HG02571 (cell line): ENCODE measurements around the gene GBF1.
A peak's percentile ranks its signal among the peaks of the same experiment; 100 is the strongest.

ENCODE experiments used
- ATAC-seq: cut with Tn5 transposase; IDR thresholded peaks from one replicate; pipeline ENCODE4 v1.9.1; 2021; ENCODE audit warnings: mild to moderate bottlenecking, moderate library complexity; ENCODE audit not compliant: unreplicated experiment

GBF1 gene

DNA sequence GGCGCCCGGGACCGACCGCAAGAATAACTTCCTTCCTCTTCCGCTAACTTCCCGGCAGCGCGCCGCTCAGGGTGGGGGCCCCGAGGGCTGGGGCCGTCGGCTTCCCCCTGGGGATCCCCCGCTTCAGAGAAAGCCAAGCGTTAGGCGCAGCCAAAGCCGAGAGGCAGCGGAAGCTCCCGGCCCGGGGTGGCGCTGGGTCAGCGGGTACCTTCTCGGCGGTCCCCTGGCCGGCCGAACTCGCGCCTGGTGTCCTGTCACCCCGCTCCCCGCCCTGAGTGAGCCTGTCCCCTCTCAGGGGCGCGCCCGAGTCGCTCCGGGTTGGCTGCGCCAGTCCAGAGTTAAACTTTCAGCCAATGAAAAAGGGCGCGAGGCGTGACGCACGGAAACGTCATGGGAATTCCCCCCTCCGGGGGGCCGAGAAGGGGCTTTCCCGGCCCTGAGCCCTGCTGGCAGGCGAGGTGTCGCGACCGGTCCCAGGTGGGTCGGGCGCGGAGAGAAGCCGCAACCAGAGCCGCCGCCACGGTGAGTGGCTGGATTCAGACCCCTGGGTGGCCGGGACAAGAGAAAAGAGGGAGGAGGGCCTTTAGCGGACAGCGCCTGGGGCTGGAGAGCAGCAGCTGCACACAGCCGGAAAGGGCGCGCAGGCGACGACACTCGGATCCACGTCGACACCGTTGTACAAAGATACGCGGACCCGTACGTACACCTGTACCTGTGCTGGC lies 148.9 kb downstream of the GBF1 start:
- ATAC-seq, result peak; percentile 74

DNA sequence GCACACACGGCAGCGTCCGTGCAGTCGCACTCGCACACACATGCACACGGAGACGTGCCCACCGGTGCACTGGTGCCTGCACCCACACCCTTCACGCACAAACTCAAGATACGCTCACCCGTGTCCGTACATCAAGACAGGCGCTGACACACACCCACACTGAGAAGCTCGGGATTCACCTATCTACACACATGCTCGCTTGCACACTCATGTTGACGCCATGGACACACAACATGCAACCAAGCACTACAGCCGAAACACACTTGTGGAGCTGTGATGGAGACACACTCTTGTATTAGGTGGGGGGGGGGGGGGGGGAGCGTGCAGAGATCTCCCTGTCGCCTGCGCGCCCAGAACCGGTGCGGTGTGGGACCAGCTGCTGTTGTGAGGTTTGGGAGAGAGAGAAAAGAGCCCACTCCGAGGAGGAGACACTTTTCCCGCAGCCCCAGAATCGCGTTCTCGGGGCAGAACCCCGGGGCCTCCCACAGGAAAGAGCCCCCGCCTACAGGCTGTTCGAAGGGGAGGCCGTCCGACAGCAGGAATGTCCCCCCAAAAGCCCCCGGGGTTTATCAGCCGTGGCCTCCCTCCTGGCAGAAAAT lies 149.6 kb downstream of the GBF1 start:
- ATAC-seq, result peak; percentile 2

- ATAC-seq, result peak; percentile 22
Observed at GRCh38 chr10:102395400-102396316, 150.3 kb downstream of the GBF1 start, which contains the start of gene NFKB2. NFKB2 (plus strand) TSS chr10:102395705; CDS start chr10:102395960, 255 bp downstream.

DNA sequence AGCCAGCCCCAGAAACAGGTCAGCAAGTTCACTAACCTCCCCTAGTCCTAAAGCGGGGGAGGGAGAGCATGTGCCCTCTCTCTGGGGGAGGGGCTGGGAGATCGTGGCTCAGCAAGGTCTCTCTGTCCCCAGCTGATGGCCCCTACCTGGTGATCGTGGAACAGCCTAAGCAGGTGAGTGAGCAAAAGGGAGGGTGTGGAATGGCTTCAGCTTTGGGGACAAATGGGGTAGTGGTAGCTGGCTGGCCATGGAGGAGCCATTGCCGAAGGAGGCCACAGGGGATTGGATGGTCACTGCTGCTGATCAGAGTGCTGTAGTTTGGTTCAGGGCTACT lies 151.0 kb downstream of the GBF1 start:
- ATAC-seq, result no peak

DNA sequence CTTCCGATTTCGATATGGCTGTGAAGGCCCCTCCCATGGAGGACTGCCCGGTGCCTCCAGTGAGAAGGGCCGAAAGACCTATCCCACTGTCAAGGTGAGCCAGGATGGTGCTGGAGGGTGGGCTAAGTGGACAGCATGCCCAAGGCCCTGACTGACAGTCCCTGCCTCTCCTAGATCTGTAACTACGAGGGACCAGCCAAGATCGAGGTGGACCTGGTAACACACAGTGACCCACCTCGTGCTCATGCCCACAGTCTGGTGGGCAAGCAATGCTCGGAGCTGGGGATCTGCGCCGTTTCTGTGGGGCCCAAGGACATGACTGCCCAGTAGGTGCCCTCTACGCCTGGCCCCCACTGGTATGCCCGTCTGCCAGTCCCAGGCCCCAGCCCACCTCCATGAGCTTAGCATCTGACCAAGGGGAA lies 151.4 kb downstream of the GBF1 start:
- no peak for ATAC-seq

DNA sequence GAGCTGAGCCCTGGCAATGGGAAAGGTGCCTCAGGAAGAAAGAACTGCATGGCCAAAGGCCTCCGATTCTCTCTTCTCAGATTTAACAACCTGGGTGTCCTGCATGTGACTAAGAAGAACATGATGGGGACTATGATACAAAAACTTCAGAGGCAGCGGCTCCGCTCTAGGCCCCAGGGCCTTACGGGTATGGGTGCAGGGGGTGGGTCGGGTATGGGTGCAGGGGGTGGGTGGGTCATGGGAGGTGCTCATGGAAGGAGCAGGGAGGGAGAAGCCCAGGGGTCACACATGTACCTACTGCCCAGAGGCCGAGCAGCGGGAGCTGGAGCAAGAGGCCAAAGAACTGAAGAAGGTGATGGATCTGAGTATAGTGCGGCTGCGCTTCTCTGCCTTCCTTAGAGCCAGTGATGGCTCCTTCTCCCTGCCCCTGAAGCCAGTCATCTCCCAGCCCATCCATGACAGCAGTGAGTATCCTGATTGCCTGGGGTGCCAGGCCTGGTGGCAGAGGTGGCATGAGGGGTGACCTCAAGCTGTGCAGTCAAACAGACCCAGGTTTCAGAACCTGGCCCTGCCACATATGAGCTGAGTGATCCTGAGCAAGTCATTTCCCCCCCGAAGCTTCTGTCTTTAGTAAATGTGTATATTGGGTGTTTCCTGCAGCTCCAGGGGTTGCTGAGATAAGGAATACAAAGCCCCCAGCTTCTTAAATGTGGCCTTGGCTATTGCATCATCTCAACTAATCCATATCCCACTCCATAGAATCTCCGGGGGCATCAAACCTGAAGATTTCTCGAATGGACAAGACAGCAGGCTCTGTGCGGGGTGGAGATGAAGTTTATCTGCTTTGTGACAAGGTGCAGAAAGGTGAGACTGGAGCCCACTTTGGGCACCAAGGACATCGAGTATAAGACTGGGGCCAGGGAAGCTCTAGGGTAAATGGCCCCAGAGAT lies 152.2 kb downstream of the GBF1 start:
- ATAC-seq, result no peak

GRCh38 chr10:102398172-102399020 lies 153.1 kb downstream of the GBF1 start:
- ATAC-seq, result no peak

DNA sequence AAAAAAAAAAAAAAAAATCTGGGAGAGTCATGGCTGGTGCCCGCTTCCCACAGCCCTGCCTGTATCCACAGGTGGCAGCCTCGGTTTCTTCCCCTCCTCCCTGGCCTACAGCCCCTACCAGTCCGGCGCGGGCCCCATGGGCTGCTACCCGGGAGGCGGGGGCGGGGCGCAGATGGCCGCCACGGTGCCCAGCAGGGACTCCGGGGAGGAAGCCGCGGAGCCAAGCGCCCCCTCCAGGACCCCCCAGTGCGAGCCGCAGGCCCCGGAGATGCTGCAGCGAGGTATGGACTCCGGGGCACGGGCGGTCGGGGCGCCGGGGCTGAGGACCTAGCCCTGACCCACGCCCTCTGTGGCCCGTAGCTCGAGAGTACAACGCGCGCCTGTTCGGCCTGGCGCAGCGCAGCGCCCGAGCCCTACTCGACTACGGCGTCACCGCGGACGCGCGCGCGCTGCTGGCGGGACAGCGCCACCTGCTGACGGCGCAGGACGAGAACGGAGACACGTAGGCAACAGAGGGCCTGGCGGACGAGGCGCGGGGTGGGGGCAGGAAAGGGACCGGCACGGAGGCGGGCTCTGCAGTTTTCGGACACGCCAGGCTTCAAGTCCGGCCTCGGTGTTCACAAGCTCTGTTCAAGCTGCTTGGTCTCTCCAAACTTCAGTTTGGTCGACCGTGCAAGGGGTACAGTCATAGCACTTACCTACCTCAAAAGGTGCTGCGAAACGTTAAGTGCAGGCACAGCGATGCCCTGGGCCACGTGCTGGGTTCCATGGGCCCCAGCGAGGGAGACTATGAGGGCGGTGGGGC lies 154.1 kb downstream of the GBF1 start:
- no peak for ATAC-seq

DNA sequence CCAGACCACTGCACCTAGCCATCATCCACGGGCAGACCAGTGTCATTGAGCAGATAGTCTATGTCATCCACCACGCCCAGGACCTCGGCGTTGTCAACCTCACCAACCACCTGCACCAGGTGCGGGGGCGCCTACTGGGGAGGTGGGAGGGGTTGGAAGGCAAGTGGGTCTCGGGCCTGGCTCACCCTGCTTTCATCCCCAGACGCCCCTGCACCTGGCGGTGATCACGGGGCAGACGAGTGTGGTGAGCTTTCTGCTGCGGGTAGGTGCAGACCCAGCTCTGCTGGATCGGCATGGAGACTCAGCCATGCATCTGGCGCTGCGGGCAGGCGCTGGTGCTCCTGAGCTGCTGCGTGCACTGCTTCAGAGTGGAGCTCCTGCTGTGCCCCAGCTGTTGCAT lies 154.7 kb downstream of the GBF1 start:
- no peak for ATAC-seq

DNA sequence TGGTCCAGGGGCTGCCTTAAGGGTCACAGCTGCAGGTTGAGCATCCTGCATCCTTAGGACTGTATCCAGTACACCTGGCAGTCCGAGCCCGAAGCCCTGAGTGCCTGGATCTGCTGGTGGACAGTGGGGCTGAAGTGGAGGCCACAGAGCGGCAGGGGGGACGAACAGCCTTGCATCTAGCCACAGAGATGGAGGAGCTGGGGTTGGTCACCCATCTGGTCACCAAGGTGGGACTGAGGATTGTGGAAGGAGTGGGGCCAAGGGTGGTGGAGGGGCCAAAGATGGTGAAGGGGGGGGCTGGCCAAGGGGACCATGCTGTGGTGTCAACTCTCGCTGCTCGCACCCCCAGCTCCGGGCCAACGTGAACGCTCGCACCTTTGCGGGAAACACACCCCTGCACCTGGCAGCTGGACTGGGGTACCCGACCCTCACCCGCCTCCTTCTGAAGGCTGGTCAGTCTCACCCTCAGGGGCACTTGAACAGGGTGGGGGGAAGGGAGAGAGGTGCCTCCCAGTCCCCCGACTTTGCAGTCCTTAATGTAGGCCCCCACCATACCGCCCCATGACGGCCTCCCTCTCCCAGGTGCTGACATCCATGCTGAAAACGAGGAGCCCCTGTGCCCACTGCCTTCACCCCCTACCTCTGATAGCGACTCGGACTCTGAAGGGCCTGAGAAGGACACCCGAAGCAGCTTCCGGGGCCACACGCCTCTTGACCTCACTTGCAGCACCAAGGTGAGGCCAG lies 155.4 kb downstream of the GBF1 start:
- no peak for ATAC-seq

DNA sequence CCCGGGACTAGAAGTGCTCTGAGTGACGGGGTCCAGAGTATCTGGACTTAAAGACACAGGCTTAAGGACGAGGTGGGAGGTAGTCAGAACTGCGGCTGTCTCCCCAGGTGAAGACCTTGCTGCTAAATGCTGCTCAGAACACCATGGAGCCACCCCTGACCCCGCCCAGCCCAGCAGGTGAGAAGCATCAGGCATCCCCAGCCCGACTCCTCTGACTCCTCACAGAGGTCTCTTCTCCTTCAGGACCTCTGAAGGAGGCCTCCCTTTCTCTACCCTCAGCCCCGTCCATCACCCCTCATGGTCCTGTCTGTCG lies 156.0 kb downstream of the GBF1 start:
- no peak for ATAC-seq

DNA sequence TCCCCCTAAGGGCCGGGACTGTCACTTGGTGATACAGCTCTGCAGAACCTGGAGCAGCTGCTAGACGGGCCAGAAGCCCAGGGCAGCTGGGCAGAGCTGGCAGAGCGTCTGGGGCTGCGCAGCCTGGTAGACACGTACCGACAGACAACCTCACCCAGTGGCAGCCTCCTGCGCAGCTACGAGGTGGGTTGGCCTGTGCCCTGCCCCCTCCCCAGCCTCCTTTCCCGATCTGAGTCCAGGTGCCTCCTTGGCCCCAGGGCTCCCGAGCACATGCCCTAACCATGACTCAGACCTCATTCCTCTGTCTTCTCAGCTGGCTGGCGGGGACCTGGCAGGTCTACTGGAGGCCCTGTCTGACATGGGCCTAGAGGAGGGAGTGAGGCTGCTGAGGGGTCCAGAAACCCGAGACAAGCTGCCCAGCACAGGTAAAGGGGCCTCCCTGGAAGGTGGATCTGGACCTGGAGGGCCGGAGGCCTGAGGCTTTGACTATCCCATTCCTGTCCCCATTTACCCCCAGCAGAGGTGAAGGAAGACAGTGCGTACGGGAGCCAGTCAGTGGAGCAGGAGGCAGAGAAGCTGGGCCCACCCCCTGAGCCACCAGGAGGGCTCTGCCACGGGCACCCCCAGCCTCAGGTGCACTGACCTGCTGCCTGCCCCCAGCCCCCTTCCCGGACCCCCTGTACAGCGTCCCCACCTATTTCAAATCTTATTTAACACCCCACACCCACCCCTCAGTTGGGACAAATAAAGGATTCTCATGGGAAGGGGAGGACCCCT lies 156.6 kb downstream of the GBF1 start:
- no peak for ATAC-seq

GRCh38 chr10:102402512-102402896 lies 157.2 kb downstream of the GBF1 start:
- ATAC-seq, result no peak

DNA sequence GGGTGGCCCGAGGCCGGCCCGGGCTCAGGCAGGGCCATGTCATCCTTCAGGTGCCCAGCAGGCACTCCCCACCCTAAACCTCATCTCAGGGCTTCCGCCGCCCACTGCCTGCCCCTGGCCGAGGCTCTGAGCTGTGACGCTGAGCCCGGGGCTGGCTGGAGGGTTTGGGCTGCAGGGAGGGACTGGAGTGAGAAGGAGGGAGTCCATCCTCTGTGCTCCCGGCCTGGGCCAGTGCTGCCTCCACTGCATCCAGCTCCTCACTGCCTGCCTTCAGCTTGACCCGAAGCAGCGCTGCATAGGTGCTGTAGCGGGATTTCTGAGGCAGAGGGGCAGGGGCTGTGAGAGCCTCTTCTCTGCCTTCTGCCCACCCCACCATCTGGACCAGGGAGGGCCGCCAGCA lies 157.8 kb downstream of the GBF1 start:
- no peak for ATAC-seq

- ATAC-seq, result no peak
Observed at GRCh38 chr10:102404361-102405107, 159.2 kb downstream of the GBF1 start.

DNA sequence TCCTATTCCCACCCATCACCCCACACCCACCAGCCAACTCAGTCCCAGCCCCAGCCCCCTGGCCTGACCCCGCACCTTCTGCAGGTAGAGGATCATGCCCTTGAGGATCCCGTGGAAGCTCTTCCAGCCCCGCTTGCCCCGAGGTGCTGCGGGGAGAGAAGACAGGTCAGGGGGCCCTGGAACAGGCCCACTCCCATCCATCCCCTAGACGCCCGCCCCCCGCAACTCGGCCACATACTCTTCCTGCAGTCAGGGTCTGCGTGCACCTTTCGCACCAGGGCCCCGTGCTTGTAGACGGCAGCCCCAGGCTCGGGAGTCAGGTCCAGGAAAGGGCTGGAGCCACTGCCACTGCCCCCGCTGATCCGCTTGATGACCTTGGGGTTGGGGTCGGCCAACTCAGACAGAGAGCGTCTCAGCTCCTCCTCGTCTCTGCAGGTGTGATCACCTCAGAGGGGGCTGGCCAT lies 159.8 kb downstream of the GBF1 start:
- no peak for ATAC-seq

DNA sequence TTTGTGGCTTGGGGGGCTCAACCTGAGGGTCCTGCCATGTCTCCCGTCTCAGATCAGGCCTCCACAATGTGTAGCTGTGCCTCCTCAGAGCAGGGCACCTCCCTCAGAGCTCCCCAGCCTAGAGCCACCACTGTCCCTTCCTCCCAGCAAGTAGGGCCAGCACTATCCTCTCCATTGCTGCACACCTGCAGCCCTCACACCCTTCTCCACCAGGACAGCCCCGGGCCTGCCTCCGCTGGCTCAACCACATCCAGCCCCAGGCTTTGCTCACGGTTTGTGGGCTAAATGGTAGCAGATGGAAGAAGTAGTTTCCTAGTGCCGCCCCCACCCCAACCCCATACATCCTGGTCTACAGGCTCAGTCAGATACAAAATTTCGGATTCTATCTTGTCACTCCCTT lies 160.3 kb downstream of the GBF1 start:
- no peak for ATAC-seq
